Stimulated activated CD8-positive, alpha-beta memory T cell treated with anti-CD3 and anti-CD28 coated beads, Interleukin-2, amount 100 ng/mL, for 48 hours (primary cell): ENCODE measurements around the gene MDM1.

Experiments
- DNase-seq, 2 donors: peaks; one replicate each; pipeline ENCODE4 v3.0.0-alpha.2; 2020; ENCODE audit warnings: low read depth in 2 of 2

The MDM1 gene

DNA sequence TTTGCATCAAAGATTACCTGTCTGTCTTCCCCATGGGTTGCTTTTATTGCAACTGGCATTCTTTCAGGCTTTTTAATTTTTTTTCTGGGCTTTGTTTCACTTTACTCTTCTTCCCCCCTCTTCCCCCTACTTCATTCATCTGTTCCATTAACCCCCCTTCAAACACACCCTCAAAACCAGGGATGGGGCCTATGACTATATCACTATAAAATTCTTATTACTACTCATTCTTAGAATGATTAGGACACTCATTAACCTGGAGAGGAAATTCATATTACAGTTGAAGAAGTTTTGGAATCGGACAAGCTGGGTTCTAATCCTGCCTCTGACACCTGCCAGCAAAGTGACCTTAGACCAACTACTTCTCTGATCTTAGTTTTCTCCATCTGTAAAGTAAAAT is 24.8 kb upstream of the MDM1 start:
- no peak for DNase-seq

DNA sequence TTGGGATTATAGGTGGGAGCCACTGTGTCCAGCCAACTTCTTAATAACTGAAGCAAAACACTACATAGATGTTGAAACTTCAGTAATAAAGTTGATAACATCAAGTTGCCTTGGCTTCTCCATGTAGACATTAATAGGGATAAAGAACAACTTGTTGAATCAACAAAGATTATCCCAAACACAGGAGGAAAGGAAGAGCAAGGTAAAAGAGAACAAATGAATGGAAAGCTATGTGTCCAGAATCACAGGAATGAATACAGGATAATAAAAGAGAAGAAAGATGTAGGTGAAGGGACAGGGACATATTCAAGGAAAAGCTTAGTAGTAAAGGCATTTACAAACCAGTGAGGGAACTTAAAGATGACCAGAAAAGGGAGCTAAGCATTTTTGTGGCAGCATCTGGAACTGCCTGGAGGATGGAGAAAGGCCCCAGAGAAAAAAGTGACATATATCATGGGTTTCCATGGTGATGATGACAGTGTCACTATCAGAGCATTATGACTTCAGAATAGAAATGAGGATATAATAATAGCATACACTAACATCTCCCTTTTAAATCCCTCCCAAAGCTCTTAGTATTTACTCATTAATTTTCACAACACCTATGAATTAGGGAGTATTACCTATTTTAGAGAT is 24.0 kb upstream of the MDM1 start:
- no peak for DNase-seq

DNA sequence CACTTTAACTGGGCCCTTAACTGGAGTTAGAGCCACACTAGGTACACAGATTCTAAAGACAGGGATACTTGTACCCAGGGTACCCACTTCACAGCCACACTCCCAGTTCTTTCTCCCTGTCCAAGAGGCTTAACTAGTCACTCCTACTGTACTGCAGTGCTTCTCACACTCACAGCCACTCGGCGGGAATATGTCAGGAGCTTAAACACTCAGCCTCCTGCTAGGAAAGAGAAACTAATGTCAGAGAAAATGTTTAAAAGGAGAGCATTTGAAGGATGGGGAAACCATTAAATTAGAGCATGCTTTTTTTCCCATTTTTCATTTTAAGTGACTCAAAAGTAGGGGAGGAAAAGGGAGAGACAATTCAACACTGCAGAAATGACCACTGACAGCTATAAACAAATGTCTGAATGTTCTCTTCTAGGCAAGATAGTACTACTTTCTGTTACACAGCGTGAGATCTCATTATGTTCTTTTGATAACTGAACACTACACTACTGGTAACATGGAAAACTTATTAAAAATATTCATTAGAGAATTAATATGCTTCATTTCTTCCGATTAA is 22.9 kb upstream of the MDM1 start:
- DNase-seq, result no peak

DNA sequence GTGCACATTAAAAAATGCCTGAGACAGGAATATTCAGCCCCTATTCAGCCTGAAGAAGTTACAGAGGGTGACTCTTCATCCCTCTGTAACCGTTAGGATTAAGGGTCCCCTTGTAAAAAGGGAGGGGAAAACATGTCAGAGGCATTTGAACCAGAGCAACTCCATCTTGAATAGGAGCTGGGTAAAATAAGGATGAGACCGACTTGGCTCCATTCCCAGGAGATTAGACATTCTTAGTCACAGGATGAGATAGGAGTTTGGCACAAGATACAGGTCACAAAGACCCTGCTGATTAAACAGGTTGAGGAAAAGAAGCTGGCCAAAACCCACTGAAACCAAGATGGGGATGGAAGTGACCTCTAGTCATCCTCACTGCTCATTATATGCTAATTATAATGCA is 19.9 kb upstream of the MDM1 start:
- DNase-seq, result no peak

DNA sequence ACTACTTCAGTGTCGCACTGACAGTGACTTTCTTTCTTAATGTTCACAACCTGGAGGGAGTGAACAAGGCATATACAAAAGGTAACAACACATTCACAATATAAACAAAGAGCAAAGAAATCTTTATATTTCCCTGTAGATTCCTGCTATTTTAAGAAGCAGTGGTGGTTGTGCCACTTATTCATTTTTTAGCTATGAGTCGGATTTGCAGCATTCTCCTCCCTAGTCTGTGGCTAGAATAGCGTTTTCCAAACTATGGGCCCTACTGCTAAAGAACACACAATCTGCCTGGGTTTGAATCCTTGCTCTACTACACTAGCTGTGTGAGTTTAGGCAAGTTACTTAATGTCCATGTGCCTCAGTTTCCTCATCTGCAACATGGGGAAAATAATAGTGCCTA is 18.6 kb upstream of the MDM1 start:
- no peak for DNase-seq

DNA sequence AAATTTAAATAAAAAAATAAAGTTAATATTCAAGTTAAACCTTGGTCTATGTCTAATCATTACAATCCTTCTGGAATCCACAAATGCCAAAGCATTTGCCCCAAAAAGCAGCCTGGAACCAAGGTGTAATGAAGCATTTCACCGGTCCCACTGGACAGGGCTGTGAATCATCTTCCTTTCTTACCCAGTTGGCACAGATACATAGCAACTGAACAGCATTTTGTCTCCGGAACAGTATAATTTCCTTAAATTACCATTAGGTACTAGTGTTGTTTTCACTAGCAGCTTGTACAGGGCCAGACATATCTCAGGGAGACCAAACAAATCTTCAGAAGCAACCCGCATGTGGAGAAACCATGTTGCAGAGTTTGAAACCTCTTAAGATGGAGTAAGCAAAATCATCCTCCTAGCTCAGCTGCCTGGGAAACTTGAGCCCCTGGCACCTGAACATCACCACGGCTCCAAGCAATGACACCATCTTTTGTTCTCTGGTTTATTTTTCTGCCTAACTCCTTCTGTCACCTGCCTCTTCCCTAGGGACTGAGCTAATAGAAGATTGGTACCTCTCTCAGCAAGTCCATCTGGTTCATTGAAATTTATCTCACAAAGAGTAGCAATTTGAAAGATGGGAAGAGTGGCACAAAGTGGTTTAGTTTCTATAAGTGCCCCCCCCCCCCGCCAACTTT is 17.9 kb upstream of the MDM1 start:
- DNase-seq, result no peak

DNA sequence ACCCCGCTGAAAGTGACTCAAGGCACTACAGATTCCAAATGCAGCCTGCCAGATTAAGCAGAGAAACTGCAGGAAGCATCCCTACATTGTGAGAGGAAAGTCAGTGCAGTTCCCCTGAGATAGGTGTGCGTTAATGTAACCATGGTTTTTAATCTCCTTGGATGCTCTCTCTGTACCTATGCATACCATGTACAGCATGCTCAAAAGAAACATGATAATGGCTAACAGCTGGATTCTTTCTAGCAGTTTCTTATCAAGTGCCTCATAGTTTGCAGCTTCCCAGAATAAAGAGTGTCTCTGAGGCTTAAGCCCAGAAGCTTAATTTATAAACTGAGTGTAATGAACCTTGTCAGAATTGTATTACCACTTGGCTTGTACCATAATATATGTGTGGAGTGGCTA is 17.1 kb upstream of the MDM1 start:
- DNase-seq, result no peak

DNA sequence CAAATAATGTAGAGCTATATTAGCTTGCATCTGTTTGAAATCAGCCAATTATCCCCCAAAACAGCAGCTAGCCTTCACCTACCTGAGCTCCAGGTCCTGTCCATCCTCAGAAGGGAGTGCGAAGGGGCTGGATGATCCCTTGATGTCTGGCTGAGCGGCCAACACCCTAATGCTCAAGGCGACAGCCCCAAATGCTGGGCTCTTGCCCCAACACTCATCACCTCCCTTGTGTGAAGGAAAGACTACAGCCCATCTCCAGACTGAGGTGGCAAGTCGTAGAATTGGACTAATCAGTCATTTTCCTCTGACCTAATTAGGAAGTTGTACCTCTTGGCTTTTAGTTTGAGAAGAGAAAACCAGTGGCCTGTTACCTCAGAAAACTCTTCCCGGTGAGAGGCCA is 16.3 kb upstream of the MDM1 start:
- DNase-seq, result no peak

DNA sequence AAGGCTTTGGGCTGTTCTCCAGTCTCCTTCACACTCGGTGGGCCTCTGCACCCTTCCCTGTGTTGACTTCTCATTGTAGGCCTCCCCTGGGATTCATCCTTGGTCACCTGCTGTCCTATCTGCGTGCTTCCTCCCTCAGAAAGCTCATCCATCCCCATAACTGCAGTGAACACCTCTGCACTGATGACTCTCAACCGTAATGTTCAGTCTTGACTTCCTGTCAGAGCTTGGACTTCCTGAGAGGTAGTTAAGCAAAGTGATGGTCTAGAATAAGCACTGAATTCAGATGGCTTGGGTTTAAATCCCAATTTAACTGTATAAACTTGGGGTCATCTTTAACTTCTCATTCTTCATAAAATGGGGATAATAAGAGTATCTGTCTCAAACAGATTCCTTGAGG is 13.6 kb upstream of the MDM1 start:
- no peak for DNase-seq

DNA sequence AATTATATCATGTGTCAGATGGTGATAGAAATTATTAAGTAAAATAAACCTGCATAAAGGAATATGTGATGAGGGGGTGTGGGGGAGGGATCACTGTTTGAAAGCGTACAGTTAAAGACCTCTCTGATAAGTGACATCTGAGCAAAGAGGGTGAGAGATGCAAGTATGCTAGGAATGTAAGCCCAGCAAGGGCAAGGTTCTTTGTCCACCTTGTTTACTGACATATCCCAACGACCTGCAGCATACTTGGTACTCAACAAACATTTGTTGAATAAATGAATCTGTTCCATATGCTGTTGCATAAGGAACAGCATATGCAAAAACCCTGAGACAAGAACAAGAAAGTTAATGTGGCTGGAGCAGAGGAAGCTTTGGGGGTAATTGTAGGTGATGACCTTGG is 12.0 kb upstream of the MDM1 start:
- DNase-seq, result no peak

DNA sequence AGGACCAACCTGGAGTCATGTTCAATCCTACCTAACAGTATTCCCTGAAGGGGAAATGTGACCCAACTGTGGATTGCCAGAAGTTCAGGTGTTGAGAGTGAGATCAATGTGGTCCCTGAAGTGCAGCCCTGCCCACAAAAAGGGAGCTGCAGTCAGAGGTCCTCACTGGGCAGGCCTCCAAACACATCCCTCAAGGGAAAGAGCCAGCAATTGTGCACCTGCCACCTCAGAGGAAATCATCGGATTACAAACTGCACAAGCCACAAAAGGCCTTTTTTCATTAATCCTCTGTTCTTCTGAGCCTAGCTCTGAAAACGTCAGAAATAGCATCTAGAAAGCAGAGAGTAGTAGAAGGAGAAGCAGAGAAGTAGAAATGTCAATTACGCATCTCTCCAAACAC is 10.8 kb upstream of the MDM1 start:
- DNase-seq, result no peak

DNA sequence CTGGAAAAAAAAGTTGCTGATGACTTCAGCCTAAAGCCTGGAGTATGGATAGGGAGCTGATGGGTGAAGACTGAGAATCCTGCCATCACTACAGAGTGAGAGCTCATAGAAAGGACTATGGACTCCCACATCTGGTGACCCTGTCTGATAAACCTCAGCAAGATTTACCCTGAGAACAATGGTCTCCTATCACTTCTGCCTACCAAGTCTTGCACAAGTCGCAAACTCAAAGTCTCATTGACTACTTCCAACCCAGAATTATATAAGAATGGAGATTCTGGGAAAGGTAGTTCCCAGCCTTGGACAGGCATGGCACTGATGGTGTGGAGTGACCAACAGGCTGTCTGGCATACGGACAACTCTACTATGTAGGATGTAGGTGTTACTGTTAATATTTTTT is 9.7 kb upstream of the MDM1 start:
- no peak for DNase-seq

DNA sequence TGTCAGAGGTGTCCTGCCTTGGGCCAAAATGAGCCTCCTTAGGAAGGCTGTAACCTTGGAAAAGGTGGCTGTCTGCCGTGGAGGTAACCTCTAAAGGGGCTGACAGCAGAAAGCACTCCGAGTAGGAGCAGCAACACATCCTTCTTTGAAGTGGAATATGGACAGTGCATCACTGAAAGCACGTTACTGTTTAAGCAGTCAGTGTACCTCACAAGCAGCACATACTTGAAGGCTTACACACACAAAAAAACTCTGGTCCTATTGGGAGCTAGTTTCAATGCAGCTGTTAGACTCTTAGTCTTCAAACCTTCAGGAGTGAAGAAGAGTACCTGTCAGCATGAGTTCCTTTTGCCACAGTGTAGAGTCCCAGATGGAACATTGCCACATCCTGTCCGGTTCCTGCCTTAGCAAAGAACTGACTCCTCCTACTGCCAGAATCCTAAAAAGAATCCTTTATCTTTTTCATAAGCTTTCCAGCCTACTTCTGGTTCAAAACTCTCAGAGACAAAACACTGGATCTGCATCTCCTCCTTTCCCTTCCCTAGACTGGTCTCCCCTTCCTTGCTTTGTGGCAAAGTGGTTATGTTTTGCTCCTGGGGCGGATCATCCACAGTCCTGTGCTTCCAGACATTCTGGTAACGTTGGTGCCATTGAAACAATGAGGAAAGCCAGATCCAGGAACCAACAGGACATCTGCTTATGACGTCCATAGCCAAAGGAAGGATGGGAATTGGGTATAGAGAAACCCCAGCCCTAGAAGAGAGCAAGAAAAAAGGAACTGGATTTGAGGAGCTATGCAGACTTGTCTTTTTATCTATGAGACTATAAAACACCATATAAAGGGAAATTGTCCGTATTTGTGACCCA is 8.5 kb upstream of the MDM1 start:
- no peak for DNase-seq

DNA sequence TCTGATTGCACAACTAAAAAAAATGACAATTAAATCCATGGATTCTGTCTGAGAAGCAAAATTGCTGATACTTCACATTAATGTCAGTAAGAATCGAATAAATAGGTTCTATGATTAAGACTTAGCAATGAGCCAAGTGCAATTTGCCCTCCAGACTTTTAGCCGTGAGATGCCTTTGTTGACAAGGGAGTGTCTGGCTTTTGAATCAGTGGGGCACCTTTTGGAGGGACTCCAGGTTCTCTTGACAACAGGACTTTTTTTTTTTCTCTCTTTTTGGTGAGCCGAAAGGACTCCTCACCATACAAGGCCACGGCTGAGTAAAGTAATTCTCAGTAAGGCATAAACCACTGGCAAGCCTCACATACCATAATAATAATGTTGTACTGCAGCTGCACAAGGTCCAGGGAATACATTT is 4.7 kb upstream of the MDM1 start:
- DNase-seq, result no peak

DNA sequence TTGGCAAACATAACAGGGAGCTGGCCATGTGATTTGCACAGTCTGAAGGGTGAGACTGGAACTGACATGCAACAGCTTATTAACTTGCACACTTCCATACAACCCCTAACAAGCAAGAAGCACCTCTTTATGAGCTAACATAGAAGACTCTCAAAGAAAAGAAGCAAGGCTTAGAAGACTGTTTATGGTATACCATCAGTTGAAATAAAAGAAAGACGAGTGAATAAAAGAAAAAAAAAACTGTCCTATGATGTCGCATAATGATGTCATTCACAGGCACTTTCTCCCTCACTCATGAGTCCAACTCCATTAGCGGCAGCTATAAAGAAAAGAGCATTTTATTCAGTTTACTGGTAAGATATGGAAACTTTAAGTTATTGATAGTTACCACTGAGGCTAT is 3.3 kb upstream of the MDM1 start:
- no peak for DNase-seq

DNA sequence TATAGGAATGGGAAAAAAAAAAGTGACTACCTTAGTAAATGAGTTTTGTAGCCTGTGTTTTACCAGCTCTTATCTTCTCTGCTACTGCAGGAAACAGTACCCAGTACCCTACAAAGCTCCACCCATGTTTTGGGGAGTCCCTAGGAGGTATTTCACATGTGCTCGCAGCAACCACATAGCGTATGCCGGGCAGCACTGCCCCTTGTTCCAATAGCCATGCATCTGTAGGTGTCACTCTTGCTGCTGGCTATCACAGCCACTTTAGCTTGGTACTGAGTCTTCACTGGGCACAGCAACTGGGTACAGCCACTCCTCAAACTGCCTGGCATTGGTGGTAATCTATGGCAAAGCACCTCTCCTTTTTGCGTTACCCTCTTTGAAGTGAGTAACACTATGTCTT is 2.0 kb upstream of the MDM1 start:
- DNase-seq, result peak in 1 of 2 donors; percentile 6

DNA sequence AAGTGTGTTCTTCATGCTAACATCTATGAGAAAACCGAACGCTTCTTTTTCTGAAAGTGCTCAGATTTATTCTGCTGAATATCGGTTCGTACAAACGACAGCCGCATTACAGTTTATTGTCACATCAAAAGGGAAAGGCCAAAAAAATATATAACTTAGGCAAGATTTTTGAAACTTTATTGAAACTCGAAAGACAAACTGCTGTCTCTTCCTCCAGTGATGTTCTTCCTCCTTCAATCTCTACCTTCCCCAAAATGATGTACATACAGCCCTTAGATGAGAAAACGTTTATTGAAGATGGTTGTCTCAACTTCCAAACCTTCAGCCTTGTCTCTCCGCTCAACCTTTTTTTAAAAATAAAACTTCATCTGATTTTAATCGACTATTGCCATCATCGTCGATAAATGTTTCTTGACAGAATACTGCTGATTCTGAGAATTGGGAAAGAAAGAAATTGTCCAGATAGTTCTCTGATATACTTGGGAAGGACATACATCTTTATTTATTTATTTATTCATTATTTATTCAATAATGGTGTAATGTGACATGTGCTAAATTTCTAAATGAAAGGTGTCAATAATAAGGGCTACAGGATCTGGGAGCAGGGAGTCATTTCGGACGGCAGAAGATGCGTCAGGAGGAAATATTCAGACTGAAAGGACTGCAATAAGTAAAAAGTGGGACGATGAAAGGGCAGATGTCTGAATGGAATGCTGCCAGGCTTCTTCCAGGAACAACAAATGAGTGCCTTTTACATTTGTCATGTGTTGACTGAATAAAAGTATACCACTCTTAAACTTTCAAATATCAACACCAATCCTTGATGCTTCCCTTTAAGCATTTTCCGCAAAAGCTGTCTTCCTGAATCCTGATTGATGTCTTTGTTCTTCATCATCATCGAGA is 817 bp upstream of the MDM1 start:
- DNase-seq, result no peak

DNA sequence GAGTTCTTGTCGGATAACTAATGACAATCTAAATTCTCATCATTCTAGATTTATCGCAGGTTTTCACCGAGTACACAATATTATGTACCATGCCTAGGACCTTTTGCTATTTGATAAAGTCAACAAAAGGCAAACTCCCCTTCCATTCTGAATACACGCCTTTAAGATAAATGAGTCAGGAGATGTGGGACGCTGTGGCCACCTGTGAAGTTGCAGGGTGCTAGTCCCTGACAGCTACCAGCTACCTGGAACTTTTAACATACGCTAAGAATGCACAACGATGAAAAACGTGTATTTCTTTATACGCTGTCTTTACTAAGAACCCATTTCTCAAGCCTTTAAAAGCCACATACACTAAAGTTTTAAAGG is 678 bp downstream of the MDM1 start:
- no peak for DNase-seq

DNA sequence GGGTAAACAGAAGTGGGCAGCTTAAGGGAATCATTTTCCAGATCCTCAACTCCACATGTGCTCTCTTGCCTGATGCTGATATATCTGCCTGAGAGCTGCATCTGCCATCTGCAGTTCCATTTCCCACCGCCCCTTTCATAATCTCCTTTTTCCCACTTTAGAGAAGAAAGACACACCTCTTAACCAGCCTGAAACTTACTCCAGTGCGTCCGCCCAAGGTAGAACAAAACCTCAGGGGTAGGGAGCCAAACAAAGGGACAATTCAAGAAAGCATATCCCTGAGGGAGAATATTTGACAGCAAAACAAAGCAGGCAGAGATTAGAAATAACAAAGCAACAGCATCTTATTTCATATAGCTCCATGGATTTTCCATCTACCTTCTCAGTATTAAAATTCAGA is 4.3 kb downstream of the MDM1 start:
- no peak for DNase-seq

DNA sequence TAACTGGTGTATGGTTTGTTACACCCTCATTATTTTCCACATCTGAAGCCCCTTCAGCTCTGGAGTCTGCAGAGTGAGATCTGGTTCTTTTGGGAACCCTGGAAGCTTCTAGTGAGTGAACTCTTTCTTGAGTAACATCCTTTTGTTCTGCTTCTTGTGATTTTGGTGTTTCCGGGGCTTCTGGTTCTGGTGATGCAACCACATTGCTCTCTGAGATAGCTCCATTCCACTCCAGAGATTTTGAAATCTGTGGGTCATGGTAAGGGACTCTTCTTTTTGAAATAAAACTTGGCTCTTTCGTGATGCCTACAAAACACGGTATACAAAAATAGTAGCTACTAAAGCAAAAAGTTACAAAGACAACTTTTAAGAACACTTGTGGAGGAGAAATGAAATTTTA is 5.4 kb downstream of the MDM1 start:
- DNase-seq, result no peak

DNA sequence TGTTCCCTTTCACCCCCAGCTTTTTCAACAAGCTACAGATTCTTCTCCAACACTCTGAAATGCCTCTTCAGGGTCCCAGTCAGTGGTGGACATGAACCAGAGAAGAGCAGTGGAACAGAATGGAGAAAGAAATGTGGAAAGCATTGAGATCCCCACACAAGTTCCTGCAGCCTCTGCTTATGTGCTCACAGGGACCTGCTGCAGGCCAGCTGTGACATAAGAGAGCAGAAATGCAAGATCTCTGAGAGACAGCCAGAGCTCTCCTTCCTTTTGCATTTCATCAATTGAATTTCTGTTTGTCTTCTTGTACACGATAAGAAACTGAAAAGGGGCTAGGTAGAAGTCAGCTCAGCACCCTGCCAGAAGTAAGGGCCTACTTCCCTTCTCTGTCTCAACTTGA is 6.2 kb downstream of the MDM1 start:
- DNase-seq, result no peak

DNA sequence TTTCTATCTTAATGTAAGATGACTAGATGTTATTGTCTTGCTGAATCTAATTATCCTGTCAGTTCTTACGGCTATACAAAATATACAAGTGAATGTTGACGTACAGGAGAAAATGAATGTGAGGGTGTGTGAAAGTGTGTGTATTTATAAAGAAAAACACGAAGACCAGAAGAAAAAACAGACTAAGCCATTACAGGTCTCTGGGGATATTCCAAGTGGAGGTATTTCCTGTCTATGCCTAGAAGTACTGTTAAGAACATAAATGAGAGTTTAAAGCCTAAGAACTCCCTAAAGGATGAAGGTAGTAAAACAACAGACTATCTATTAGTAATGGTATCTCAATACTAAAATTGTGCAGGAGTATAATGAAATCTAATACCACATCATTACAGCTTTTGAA is 7.6 kb downstream of the MDM1 start:
- no peak for DNase-seq
